ENCODE results near the gene ERCC1. TPM values are rescaled to one million over a fixed set of nuclear protein-coding genes. Genes with fewer than 3 reads are reported as not detected.
A peak's percentile ranks its signal among the peaks of the same experiment; 100 is the strongest.

The ERCC1 gene
- total RNA-seq, 1 donor, result 96.3 TPM

DNA sequence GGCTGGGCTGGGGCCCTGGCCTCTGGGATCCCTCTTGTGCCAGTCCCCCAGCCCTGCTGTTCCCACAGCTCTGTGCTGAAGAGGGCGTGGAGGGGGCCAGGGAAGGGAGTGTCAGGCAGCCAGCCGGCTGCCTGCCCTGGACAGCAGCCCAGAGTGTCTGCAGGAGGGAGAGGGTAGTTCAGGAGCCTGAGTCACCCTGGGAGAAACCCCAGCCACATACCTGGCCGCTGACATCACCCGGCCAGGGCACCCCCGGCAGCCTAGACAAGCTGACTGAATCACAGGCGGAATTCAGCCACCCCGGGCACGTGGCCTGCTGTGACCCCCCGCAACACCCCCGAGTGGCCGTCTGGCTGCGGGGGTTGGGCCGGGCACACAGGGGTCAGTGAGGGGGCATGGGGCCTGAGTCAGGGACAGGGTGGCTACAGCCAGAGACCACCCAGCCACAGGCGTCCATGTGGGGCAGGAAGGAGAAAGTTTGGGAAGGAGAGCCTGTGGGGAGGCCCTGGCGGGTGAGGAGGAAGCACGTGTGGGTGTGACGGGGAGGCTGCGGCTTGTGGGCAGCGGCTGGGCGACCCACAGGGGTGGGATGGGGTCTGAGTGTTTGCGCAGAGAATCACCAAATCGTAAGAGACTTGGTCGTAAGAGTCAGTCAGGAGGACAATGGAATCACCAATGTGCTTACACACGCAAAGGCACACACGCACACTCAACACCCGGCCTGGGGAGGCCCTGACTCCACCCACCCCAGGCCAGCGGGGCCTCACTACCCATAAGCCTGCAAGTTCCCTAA lies 32.2 kb upstream of the ERCC1 start:
- Histone ChIP-seq H3K4me2 (ENCODE audit: insufficient read depth, low read length) (peak overlapping the region; percentile 77), H4K20me1 (ENCODE audit: insufficient read depth, low read length) (no peaks in the 10 kb centered on the region), H3K79me2 (ENCODE audit: insufficient read depth, low read length) (no peaks in the 10 kb centered on the region), H3K36me3 (ENCODE audit: insufficient read depth, low read length) (no peaks in the 10 kb centered on the region), H3K4me1 (ENCODE audit: insufficient read depth, low read length) (peaks cover 30% of the 10 kb centered on the region), H3K9me3 (ENCODE audit: low read depth, low read length) (no peaks in the 10 kb centered on the region), H3K27me3 (ENCODE audit: insufficient read depth, low read length) (no peaks in the 10 kb centered on the region), H3K4me3 (ENCODE audit: insufficient read depth, low read length) (peak overlapping the region; percentile 64), H3K27ac (ENCODE audit: low read depth, low read length) (peak overlapping the region; percentile 99), H2AFZ (ENCODE audit: low read length) (peak overlapping the region; percentile 18)
- TF ChIP-seq, protein P1, sequence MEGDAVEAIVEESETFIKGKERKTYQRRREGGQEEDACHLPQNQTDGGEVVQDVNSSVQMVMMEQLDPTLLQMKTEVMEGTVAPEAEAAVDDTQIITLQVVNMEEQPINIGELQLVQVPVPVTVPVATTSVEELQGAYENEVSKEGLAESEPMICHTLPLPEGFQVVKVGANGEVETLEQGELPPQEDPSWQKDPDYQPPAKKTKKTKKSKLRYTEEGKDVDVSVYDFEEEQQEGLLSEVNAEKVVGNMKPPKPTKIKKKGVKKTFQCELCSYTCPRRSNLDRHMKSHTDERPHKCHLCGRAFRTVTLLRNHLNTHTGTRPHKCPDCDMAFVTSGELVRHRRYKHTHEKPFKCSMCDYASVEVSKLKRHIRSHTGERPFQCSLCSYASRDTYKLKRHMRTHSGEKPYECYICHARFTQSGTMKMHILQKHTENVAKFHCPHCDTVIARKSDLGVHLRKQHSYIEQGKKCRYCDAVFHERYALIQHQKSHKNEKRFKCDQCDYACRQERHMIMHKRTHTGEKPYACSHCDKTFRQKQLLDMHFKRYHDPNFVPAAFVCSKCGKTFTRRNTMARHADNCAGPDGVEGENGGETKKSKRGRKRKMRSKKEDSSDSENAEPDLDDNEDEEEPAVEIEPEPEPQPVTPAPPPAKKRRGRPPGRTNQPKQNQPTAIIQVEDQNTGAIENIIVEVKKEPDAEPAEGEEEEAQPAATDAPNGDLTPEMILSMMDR (IDR thresholded peaks at IDR 0.05; ENCODE audit: extremely low read depth, low read depth, low read length), result no peak
- DNase-seq (ENCODE audit: insufficient read length, low spot score, missing footprints), result peak; percentile 98

DNA sequence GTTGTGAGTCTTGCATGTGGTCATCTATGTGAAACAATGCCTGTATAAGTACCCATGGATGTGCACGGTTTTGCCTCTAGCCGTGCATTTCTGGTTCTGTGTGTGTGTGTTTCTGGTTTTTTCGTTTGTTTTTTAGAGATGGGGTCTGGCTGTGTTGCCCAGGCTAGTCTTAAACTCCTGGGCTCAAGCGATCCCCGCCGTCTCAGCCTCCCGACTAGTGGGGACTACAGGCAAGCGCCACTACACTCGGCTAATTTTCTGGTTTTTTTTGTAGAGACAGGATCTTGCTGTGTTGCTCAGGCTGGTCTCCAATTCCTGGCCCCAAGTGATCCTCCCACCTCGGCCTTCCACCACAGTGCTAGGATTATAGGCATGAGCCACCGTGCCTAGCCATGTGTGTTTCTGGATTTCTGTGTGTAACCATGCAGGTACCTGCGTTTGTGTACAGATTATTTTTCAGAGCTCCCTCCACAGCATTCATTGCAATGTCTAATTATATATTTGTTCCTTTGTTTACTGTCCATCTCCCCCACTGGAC lies 28.2 kb upstream of the ERCC1 start:
- H3K27ac ChIP-seq (ENCODE audit: low read depth, low read length), result peak overlapping the region; percentile 91
- peaks cover 12% of the 10 kb centered on the region for H3K79me2 ChIP-seq (ENCODE audit: insufficient read depth, low read length)
- H3K9me3 ChIP-seq (ENCODE audit: low read depth, low read length), result no peaks in the 10 kb centered on the region
- H3K27me3 ChIP-seq (ENCODE audit: insufficient read depth, low read length), result no peaks in the 10 kb centered on the region
- TF ChIP-seq, protein P1 (IDR thresholded peaks at IDR 0.05; ENCODE audit: extremely low read depth, low read depth, low read length), result no peak
- peak overlapping the region; percentile 76 for H3K4me2 ChIP-seq (ENCODE audit: insufficient read depth, low read length)
- H4K20me1 ChIP-seq (ENCODE audit: insufficient read depth, low read length), result no peaks in the 10 kb centered on the region
- no peak overlapping the region for H2AFZ ChIP-seq (ENCODE audit: low read length)
- peak overlapping the region; percentile 83 for H3K4me3 ChIP-seq (ENCODE audit: insufficient read depth, low read length)
- no peak for DNase-seq (ENCODE audit: insufficient read length, low spot score, missing footprints)
- peaks cover 39% of the 10 kb centered on the region for H3K4me1 ChIP-seq (ENCODE audit: insufficient read depth, low read length)
- no peaks in the 10 kb centered on the region for H3K36me3 ChIP-seq (ENCODE audit: insufficient read depth, low read length)

DNA sequence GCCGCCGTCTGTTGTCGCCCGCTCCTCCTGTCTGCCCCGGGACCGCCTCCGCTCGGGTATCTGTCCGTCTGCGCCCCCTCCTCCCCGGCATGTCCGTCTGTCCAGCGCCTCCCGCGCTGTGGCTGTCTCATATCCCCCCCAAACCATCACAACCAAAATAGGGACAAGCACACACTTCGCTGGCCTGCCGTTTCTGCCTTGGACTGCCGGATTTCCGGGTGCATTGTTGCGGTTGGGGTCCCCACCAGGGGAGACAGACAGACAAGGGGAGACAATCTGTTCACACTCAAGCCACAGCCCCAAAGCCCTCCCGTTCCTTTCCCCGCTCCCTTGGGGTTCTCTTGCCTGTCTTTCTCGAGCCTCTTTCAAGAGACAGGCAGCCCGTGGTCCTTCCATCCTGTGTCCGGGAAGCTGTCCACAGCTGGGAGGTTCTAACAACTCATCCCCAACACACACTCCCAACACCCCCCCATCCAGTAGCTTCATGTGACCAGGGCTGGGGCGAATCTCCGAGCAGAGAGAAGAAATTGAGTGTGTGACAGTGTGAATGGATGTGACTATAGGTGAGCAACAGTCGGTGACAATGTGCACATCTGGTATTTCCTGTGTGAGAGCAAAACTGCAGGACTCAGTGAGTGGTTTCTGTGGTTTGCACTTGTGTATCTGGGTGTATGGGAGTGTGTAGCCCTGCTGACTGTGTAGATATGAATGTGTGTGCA lies 27.6 kb upstream of the ERCC1 start:
- H3K79me2 ChIP-seq (ENCODE audit: insufficient read depth, low read length), result peaks cover 12% of the 10 kb centered on the region
- TF ChIP-seq, protein P1 (IDR thresholded peaks at IDR 0.05; ENCODE audit: extremely low read depth, low read depth, low read length), result no peak
- DNase-seq (ENCODE audit: insufficient read length, low spot score, missing footprints), result peak; percentile 93
- peak overlapping the region; percentile 91 for H3K27ac ChIP-seq (ENCODE audit: low read depth, low read length)
- peaks cover 35% of the 10 kb centered on the region for H3K4me1 ChIP-seq (ENCODE audit: insufficient read depth, low read length)
- no peaks in the 10 kb centered on the region for H3K9me3 ChIP-seq (ENCODE audit: low read depth, low read length)
- no peak overlapping the region for H2AFZ ChIP-seq (ENCODE audit: low read length)
- H4K20me1 ChIP-seq (ENCODE audit: insufficient read depth, low read length), result no peaks in the 10 kb centered on the region
- no peaks in the 10 kb centered on the region for H3K36me3 ChIP-seq (ENCODE audit: insufficient read depth, low read length)
- H3K4me2 ChIP-seq (ENCODE audit: insufficient read depth, low read length), result peak overlapping the region; percentile 76
- H3K4me3 ChIP-seq (ENCODE audit: insufficient read depth, low read length), result peak overlapping the region; percentile 83
- H3K27me3 ChIP-seq (ENCODE audit: insufficient read depth, low read length), result no peaks in the 10 kb centered on the region

DNA sequence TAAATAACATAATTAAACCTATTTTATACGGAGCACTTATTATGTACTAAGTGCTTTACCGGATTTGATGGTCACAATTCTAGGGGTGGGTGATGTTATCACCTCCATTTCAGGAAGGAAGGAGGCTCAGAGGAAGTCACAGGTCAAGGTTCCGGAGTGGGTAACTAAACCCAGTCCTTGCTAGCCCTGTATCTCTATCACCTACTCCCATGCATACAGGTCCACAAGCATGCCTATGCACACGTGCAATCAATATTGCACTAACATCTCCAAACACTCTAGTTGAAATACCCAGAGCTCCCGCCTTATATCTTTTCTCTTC lies 26.3 kb upstream of the ERCC1 start:
- H3K4me1 ChIP-seq (ENCODE audit: insufficient read depth, low read length), result peaks cover 26% of the 10 kb centered on the region
- H4K20me1 ChIP-seq (ENCODE audit: insufficient read depth, low read length), result no peaks in the 10 kb centered on the region
- H3K36me3 ChIP-seq (ENCODE audit: insufficient read depth, low read length), result no peaks in the 10 kb centered on the region
- peak overlapping the region; percentile 91 for H3K27ac ChIP-seq (ENCODE audit: low read depth, low read length)
- H3K9me3 ChIP-seq (ENCODE audit: low read depth, low read length), result no peaks in the 10 kb centered on the region
- no peak overlapping the region for H2AFZ ChIP-seq (ENCODE audit: low read length)
- DNase-seq (ENCODE audit: insufficient read length, low spot score, missing footprints), result no peak
- H3K27me3 ChIP-seq (ENCODE audit: insufficient read depth, low read length), result no peaks in the 10 kb centered on the region
- peak overlapping the region; percentile 83 for H3K4me3 ChIP-seq (ENCODE audit: insufficient read depth, low read length)
- peaks cover 12% of the 10 kb centered on the region for H3K79me2 ChIP-seq (ENCODE audit: insufficient read depth, low read length)
- peak overlapping the region; percentile 69 for H3K4me2 ChIP-seq (ENCODE audit: insufficient read depth, low read length)
- TF ChIP-seq, protein P1 (IDR thresholded peaks at IDR 0.05; ENCODE audit: extremely low read depth, low read depth, low read length), result no peak
